Stimulated activated CD4-positive, alpha-beta T cell treated with anti-CD3 and anti-CD28 coated beads, Interleukin-15, amount 100 ng/mL, for 48 hours (primary cell): ENCODE measurements around the gene C17orf100.

Experiments
- DNase-seq, 2 donors: peaks; one replicate each; pipeline ENCODE4 v3.0.0-alpha.2; 2020; ENCODE audit warnings: low read depth in 2 of 2

C17orf100 gene

DNA sequence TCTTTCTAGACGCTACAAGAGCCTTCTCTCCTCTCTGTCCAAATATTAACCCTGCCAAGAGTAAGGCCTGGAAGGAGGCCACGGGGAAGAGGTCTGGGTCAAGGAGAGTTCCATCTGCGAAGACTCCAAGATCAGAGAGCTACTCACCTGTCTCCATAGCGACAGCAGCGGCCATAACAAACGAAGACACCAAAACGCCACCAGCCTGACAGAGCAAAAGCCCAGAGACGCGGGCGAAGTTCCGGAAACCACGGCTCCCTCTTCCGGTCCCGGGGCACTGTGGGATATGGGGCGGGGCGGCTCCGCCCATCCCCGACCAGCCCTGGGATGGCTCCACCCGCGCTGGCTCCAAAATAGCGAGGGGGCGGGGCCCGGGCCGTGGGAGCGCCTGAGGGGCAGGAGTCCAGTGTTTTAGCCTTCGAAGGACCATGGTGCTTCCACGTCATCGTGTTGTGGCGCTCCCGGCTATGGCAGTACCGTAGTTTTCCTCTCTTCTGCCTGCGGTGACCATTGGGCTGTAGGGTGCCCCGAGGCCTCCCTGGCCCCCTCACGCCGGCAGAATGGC lies at the start of gene C17orf100, which contains the start of gene MED31:
TSS of gene C17orf100 (plus strand) at position 409 of the 565 bp plus-strand sequence. CDS start at position 561, 152 bp downstream.
TSS of gene MED31 (minus strand) at position 252 of the 565 bp plus-strand sequence. CDS start at position 175, 77 bp downstream.
- DNase-seq: peak; percentile 91 to 94

GRCh38 chr17:6602141-6602540 lies 49.4 kb upstream of the C17orf100 start:
- DNase-seq: no peak

GRCh38 chr17:6603744-6604325 lies 47.7 kb upstream of the C17orf100 start:
- no peak for DNase-seq

DNA sequence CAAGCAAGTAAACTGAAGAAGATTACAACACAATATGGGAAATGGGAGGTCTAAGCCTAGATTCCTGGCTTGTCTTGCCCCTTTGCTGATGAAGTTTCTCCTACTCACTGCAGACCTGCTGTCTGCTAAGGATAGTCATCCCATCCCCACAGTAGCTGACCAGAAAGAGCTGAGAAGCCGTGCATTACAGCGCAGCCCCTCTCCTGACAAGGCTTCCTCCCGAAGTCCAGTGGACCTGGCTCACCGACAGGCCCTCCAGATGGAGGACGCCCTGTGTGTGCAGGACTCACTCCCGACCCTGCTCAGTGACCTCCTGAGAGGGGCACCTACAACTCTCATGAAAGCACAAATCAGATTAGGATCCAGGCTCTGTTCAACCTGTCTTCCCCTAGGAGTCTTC lies 46.4 kb upstream of the C17orf100 start:
- DNase-seq: no peak

DNA sequence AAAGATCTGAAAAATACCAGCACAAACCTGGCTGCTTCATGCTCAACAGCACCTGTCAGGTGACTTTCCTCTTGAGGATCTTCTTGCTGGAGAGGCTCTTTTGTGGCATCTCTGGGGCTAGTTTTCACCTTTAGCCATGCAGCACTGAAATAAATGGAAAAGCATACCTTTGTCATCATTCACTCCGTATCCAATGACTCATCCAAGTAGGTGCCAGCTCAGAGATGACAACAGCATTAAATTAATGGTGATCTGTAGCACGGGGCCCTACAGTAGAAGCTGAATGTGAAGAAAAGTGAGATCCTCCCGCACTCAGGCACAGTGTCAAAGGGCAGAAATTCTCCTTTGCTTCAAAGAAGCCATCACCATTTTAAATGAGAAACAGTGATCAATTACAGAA lies 43.2 kb upstream of the C17orf100 start:
- no peak for DNase-seq

- DNase-seq: no peak
These were observed 41.6 kb upstream of the C17orf100 start for GRCh38 chr17:6610011-6610410.

DNA sequence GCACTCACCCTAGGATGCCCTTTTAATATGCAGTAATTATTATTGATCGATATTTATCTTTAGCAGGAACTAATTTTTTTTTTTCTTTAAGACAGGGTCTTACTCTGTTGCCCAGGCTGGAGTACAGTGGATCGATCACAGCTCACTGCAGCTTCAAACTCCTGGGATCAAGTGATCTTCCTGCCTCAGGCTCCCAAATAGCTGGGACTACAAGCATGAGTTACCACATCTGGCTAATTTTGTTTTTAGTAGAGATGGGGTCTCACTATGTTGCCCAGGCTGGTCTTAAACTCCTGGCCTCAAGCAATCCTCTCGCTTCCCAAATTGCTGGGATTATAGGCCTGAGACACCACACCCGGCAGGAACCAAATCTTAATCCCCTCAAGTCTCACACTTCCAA lies 40.3 kb upstream of the C17orf100 start:
- no peak for DNase-seq

DNA sequence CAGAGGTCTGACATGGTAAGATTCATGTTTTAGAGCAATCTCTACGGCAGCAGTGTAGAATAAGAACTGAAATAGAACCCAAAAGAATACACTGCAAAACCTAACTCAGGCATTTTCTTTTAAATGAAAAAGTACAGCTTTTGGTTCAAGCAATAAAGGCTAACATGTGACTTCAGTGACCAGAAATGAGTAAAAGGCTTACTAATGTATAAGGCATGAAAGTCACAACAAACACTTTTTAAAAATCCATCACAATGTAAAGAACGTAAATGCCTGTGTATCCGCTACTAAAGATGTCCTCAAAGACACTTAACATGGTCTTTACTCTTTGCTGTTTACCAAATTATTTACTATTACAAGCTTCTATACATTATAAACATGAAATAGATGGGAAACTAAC lies 27.6 kb upstream of the C17orf100 start:
- DNase-seq: no peak

GRCh38 chr17:6626616-6627015 lies 24.9 kb upstream of the C17orf100 start:
- no peak for DNase-seq

DNA sequence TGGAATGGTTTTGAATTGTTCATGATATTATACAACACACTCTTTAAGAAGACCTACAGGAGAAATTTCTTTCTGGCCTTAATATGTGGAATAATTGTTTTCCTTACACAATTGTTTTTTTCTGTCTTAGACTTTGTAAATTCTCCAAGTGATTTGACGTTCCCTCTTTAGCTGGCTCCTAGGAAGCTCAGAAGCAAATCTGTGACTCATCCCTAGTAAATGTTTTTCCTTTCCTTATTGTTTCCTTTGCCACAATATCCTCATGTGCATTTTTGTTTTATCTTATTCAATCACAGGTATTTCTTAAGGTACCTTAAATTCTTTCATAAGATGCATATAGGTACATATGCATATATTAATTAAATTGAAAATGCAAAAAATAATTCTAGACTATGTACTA lies 24.5 kb upstream of the C17orf100 start:
- no peak for DNase-seq

DNA sequence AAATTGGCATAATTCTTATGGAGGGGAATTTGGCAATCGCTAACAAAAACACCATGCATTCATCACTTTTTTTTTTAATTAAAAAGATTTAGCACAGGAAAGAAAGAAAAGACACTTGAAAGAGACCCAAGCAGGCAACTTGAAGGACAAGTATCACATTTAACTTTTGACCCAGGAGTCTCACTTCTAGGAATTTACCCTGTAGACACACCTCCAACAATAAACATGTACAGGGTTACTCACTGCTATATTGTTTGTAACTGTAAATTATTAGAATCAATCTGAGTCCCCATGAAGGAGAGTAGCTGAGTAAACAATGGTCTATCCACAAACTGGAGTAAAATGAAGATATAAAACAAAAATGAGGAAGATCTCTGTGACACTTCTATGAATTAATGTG lies 21.2 kb upstream of the C17orf100 start:
- DNase-seq: no peak

DNA sequence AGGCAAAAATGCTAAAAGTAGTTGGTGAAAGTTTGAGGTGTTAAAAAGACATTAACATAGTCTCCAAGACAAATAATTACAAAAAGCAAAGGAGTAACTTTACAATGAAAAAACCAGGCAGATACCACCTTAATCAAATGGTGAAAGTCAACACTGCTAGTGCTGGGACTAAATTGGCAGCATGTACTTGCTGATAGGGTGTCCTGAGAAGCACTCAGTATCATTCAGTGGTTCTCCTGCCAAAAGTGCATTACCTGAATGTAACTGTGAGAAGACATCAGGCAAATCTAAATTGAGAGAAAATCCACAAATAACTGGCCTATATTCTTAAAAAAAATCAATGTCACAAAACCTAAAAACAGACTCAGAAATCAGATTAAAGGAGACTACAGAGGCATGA lies 19.0 kb upstream of the C17orf100 start:
- DNase-seq: no peak

GRCh38 chr17:6633263-6633662 lies 18.3 kb upstream of the C17orf100 start:
- DNase-seq: no peak

GRCh38 chr17:6636105-6636504 lies 15.5 kb upstream of the C17orf100 start:
- DNase-seq: no peak

GRCh38 chr17:6636616-6637457 lies 14.7 kb upstream of the C17orf100 start:
- no peak for DNase-seq

DNA sequence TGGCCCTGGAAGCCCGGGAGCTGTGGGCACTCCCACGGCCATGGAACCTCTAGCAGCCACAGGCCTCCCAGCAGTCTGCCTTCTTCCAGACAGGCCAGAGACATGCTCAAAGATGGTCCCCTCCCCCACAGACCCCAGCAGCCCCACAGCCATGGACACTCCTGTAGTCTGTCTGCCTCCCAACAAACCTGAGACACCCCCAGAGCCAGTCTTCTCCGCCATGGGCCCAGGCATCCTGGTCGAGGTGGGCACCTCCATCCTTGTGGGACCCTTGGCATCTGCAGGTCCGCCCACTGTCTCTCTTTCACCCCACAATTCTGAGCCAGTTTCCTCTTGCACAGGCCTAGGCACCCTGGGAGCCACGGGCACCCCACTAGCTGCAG lies 14.1 kb upstream of the C17orf100 start:
- DNase-seq: no peak

DNA sequence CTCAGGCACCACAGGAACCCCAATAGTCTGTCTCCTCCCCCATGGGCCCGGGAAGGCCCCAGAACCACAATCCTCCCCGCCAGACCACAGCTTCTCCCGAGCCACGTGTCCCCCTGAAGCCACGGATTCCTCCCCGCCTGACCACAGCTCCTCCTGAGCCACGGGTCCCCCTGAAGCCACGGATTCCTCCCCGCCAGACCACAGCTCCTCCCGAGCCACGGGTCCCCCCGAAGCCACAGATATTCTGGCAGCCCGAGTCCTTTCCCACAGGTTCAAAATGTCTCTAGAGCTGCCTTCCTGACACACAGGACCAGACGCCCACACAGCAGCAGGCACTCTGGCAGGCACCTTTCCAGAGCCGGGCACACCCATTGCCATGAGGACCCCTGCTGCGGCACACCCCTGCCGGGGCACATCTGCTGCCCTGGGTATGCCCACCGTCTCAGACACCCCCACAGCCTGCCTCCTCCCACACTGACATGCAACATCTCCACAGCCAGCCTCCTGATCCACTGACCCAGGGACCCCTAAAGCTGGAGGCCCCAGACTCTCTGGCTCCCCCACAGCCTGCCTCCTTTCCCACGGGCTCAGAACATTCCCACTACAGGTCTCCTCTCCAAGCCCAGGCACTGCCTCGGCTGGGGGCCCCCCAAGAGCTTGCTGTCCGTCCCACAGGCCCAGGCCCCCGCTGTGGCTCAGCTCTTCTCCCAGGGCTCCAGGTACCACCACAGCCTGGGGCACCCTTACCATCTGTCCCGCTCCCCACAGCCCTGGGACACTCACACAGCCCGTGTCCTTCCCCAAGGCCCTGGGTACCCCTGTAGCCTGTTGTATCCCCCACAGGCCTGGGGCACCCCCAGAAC lies 13.3 kb upstream of the C17orf100 start:
- DNase-seq: no peak

- DNase-seq: no peak
These were observed 12.5 kb upstream of the C17orf100 start for GRCh38 chr17:6639014-6639585.

- no peak for DNase-seq
These were observed 11.7 kb upstream of the C17orf100 start for GRCh38 chr17:6639586-6640535.

GRCh38 chr17:6640536-6641246 lies 10.9 kb upstream of the C17orf100 start, which contains the start of the genes KIAA0753 and TXNDC17:
TSS of gene KIAA0753 (minus strand) at chr17:6640711. CDS start at chr17:6635103, 5,608 bp downstream.
TSS of gene TXNDC17 (plus strand) at chr17:6641060. CDS start at chr17:6641083, 23 bp downstream.
- peak; percentile 90 to 93 for DNase-seq
